ENCODE results near the gene ARFIP1.

The ARFIP1 gene

GRCh38 chr4:152959080-152959479 is 179.3 kb downstream of the ARFIP1 start:
- no peaks in the 10 kb centered on the region for H3K36me3 ChIP-seq (ENCODE audit: insufficient read depth, low read length)
- no peaks in the 10 kb centered on the region for H3K27me3 ChIP-seq (ENCODE audit: insufficient read depth, low read length)
- H2AFZ ChIP-seq (ENCODE audit: low read depth, low read length) = no peak overlapping the region
- no peak overlapping the region for H3K4me3 ChIP-seq (ENCODE audit: low read length)
- no peaks in the 10 kb centered on the region for H3K9me3 ChIP-seq (ENCODE audit: low read length)
- peaks cover 7% of the 10 kb centered on the region for H3K4me1 ChIP-seq (ENCODE audit: insufficient read depth, low read length)

DNA sequence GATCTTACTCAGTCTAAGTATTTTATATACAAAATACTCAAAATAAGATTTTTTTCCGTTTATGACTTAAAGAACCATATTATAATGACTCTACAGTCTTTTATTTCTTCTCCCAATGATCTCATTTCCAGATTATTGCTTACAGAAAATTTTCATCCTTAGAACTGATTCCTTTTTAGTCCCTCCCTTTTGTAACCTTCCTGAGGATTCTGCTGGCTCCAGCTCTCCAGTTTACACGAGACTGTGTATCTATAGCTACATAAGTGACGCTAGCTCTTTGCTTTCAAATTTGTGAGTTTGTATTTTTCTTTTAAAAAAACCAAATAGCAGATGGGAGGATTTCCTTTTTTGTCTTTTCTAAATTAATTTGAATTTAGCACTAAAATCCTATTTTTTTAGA is 180.3 kb downstream of the ARFIP1 start:
- Histone ChIP-seq H3K9me3 (ENCODE audit: low read length) (no peaks in the 10 kb centered on the region), H3K36me3 (ENCODE audit: insufficient read depth, low read length) (no peaks in the 10 kb centered on the region), H3K27me3 (ENCODE audit: insufficient read depth, low read length) (no peaks in the 10 kb centered on the region), H2AFZ (ENCODE audit: low read depth, low read length) (no peak overlapping the region), H3K4me3 (ENCODE audit: low read length) (no peak overlapping the region), H3K4me1 (ENCODE audit: insufficient read depth, low read length) (peaks cover 7% of the 10 kb centered on the region)

DNA sequence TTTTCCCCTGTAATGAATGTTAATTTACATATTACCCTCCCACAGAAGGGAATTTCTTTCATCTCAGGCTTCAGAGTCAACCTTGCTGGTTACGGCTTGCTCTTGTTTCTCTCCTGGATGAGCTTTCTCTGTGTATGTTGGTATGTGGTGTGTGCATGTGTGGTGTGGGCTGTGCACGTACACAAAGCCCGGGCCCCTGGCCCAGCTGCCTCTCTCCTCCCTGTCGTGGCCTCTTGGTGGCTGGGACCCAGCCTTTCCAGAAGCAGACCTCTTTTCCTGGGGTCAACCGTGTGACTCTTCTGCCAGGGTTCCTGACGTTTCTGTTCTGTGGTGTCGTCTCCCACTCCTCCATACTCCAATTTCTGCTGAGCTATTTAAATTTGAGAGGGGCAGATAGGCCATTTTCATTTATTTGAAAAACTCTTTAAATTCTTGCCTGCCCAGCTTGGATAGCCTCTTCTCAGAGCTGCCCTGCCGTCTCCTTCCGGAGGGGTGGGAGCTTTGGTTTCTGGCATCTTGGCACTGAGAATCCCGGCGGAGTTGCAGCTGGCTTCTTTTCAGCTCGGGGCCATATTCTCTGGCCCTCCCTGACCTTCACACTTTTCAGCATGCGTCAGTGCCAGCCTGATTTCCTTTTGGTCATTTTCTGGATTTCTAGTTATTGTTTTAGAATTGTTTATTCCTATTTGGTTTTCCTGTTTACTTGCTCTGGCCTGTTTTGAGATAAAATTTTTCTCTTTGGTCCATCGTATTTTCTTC is 181.4 kb downstream of the ARFIP1 start:
- H3K9me3 ChIP-seq (ENCODE audit: low read length) = no peaks in the 10 kb centered on the region
- peaks cover 7% of the 10 kb centered on the region for H3K4me1 ChIP-seq (ENCODE audit: insufficient read depth, low read length)
- no peak overlapping the region for H3K4me3 ChIP-seq (ENCODE audit: low read length)
- no peaks in the 10 kb centered on the region for H3K27me3 ChIP-seq (ENCODE audit: insufficient read depth, low read length)
- no peaks in the 10 kb centered on the region for H3K36me3 ChIP-seq (ENCODE audit: insufficient read depth, low read length)
- H2AFZ ChIP-seq (ENCODE audit: low read depth, low read length) = no peak overlapping the region

- no peak overlapping the region for H2AFZ ChIP-seq (ENCODE audit: low read depth, low read length)
- H3K9me3 ChIP-seq (ENCODE audit: low read length) = no peaks in the 10 kb centered on the region
- H3K4me1 ChIP-seq (ENCODE audit: insufficient read depth, low read length) = peaks cover 7% of the 10 kb centered on the region
- H3K4me3 ChIP-seq (ENCODE audit: low read length) = no peak overlapping the region
- H3K36me3 ChIP-seq (ENCODE audit: insufficient read depth, low read length) = no peaks in the 10 kb centered on the region
- H3K27me3 ChIP-seq (ENCODE audit: insufficient read depth, low read length) = no peaks in the 10 kb centered on the region
Measured at GRCh38 chr4:152961773-152962115, 182.0 kb downstream of the ARFIP1 start.
